WTC11 (cell line): ENCODE results near the gene HOXA7. TPM values are rescaled to one million over a fixed set of nuclear protein-coding genes. Genes with fewer than 3 reads are reported as not detected.

Source experiments
- ATAC-seq: fragments of 200-7000 bp; cut with Tn5 transposase; 2 replicates; pipeline ENCODE4 v1.10.0; 2021; ENCODE audit warnings: mild to moderate bottlenecking, moderate library complexity
- CTCF ChIA-PET: fragments of 300-600 bp; sonication (Branson Sonifier 250); formaldehyde crosslinking; loops from one replicate; lab custom pipeline; 2021; ENCODE audit warnings: antibody characterized with exemption; lab: Charles Lee
- POLR2A ChIA-PET: fragments of 350-600 bp; sonication (Branson Sonifier 250); formaldehyde crosslinking; loops from one replicate; lab custom pipeline; 2021; ENCODE audit warnings: antibody characterized with exemption; lab: Charles Lee
- DNase-seq: peaks from one replicate; pipeline ENCODE4 v3.0.0; 2021; ENCODE audit warnings: low spot score
- H3K27ac Mint-ChIP-seq: 2 replicates; pipeline ENCODE4 v1.8.0; 2021; ENCODE audit warnings: mixed read lengths
- H3K27me3 Mint-ChIP-seq: 2 replicates; pipeline ENCODE4 v1.8.0; 2021; ENCODE audit warnings: low read depth, mild to moderate bottlenecking, moderate library complexity, mixed read lengths
- H3K36me3 Mint-ChIP-seq: 2 replicates; pipeline ENCODE4 v1.8.0; 2021; ENCODE audit warnings: mixed read lengths
- H3K4me1 Mint-ChIP-seq: 2 replicates; pipeline ENCODE4 v1.8.0; 2022; ENCODE audit warnings: mixed read lengths
- H3K4me3 Mint-ChIP-seq: 2 replicates; pipeline ENCODE4 v1.8.0; 2021; ENCODE audit warnings: mild to moderate bottlenecking, moderate library complexity, mixed read lengths
- H3K9me3 Mint-ChIP-seq: 2 replicates; pipeline ENCODE4 v1.8.0; 2021; ENCODE audit warnings: mixed read lengths
- ATF1 ChIP-seq: sonication (generic); formaldehyde crosslinking; IDR thresholded peaks from 2 replicates; pipeline ENCODE4 v1.8.1; 2023; ENCODE audit warnings: mild to moderate bottlenecking, moderate library complexity, missing genetic modification reagents
- CBFB ChIP-seq: sonication (generic); formaldehyde crosslinking; IDR thresholded peaks from 2 replicates; pipeline ENCODE4 v1.8.1; 2022; ENCODE audit warnings: mild to moderate bottlenecking, low read depth, missing genetic modification reagents
- CREM ChIP-seq: sonication (generic); formaldehyde crosslinking; IDR thresholded peaks from 2 replicates; pipeline ENCODE4 v1.8.1; 2022; ENCODE audit warnings: mild to moderate bottlenecking, missing genetic modification reagents, moderate library complexity
- GRHL2 ChIP-seq: fragments of 250-450 bp; sonication (Bioruptor Pico); IDR thresholded peaks from 2 replicates; pipeline ENCODE4 v1.8.0; 2022; ENCODE audit warnings: mild to moderate bottlenecking, moderate library complexity; ENCODE audit not compliant: insufficient replicate concordance, severe bottlenecking
- IRF2 ChIP-seq: sonication (generic); formaldehyde crosslinking; IDR thresholded peaks from 2 replicates; pipeline ENCODE4 v1.8.0; 2022; ENCODE audit warnings: low read depth, missing genetic modification reagents, borderline replicate concordance
- NFYB ChIP-seq: sonication (generic); formaldehyde crosslinking; conservative IDR thresholded peaks from 2 replicates; pipeline ENCODE4 v1.8.0; 2022; ENCODE audit warnings: low read depth, missing genetic modification reagents
- NR2C2 ChIP-seq: sonication (generic); formaldehyde crosslinking; IDR thresholded peaks from 2 replicates; pipeline ENCODE4 v1.8.0; 2022; ENCODE audit warnings: mild to moderate bottlenecking, missing genetic modification reagents
- SOX15 ChIP-seq: fragments of 250-450 bp; sonication (Bioruptor Pico); IDR thresholded peaks from 2 replicates; pipeline ENCODE4 v1.9.0; 2021; ENCODE audit warnings: mild to moderate bottlenecking
- ZNF138 ChIP-seq: sonication (generic); formaldehyde crosslinking; conservative IDR thresholded peaks from 2 replicates; pipeline ENCODE4 v1.8.1; 2022; ENCODE audit warnings: mild to moderate bottlenecking, moderate library complexity, missing genetic modification reagents
- ZNF317 ChIP-seq: sonication (generic); formaldehyde crosslinking; IDR thresholded peaks from 2 replicates; pipeline ENCODE4 v1.8.1; 2023; ENCODE audit warnings: low read depth, mild to moderate bottlenecking, moderate library complexity, missing genetic modification reagents, borderline replicate concordance
- ZNF423 ChIP-seq: fragments of 250-450 bp; sonication (Bioruptor Pico); IDR thresholded peaks from 2 replicates; pipeline ENCODE4 v2.1.2; 2022; ENCODE audit warnings: mild to moderate bottlenecking, moderate library complexity
- total RNA-seq: library from RNA; stranded (reverse); gene quantifications from 3 replicates; pipeline ENCODE4 v1.2.3, GENCODE V29; 2021
- TF ChIP-seq, protein P1 (sequence below): sonication (generic); formaldehyde crosslinking; IDR thresholded peaks from 2 replicates; pipeline ENCODE4 v1.8.0; 2022; ENCODE audit warnings: missing genetic modification reagents
- TF ChIP-seq, protein P2 (sequence below): sonication (generic); formaldehyde crosslinking; IDR thresholded peaks from 2 replicates; pipeline ENCODE4 v1.8.0; 2023; ENCODE audit warnings: missing genetic modification reagents
- TF ChIP-seq, protein P3 (sequence below): fragments of 250-450 bp; sonication (Bioruptor Pico); IDR thresholded peaks from 2 replicates; pipeline ENCODE4 v2.1.2; 2022; ENCODE audit warnings: mild to moderate bottlenecking, moderate library complexity
- TF ChIP-seq, protein P4 (sequence below): sonication (generic); formaldehyde crosslinking; IDR thresholded peaks from 2 replicates; pipeline ENCODE4 v1.8.1; 2023; ENCODE audit warnings: mild to moderate bottlenecking, missing genetic modification reagents, borderline replicate concordance
- TF ChIP-seq, protein P5 (sequence below): sonication (generic); formaldehyde crosslinking; IDR thresholded peaks from 2 replicates; pipeline ENCODE4 v1.8.0; 2023; ENCODE audit warnings: mild to moderate bottlenecking, missing genetic modification reagents

Gene HOXA7
- total RNA-seq, 1 experiment from 2014 or later, result not detected

GRCh38 chr7:27168265-27168947 is 11.9 kb upstream of the HOXA7 start (continued):
- TF ChIP-seq, protein P1, sequence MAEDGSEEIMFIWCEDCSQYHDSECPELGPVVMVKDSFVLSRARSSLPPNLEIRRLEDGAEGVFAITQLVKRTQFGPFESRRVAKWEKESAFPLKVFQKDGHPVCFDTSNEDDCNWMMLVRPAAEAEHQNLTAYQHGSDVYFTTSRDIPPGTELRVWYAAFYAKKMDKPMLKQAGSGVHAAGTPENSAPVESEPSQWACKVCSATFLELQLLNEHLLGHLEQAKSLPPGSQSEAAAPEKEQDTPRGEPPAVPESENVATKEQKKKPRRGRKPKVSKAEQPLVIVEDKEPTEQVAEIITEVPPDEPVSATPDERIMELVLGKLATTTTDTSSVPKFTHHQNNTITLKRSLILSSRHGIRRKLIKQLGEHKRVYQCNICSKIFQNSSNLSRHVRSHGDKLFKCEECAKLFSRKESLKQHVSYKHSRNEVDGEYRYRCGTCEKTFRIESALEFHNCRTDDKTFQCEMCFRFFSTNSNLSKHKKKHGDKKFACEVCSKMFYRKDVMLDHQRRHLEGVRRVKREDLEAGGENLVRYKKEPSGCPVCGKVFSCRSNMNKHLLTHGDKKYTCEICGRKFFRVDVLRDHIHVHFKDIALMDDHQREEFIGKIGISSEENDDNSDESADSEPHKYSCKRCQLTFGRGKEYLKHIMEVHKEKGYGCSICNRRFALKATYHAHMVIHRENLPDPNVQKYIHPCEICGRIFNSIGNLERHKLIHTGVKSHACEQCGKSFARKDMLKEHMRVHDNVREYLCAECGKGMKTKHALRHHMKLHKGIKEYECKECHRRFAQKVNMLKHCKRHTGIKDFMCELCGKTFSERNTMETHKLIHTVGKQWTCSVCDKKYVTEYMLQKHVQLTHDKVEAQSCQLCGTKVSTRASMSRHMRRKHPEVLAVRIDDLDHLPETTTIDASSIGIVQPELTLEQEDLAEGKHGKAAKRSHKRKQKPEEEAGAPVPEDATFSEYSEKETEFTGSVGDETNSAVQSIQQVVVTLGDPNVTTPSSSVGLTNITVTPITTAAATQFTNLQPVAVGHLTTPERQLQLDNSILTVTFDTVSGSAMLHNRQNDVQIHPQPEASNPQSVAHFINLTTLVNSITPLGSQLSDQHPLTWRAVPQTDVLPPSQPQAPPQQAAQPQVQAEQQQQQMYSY, result no peak
- TF ChIP-seq SOX15 (CRISPR knock-in tag), result no peak
- no peak for TF ChIP-seq NR2C2
- no peak for TF ChIP-seq ATF1 (CRISPR knock-in tag)
- TF ChIP-seq ZNF138 (CRISPR knock-in tag), result no peak

DNA sequence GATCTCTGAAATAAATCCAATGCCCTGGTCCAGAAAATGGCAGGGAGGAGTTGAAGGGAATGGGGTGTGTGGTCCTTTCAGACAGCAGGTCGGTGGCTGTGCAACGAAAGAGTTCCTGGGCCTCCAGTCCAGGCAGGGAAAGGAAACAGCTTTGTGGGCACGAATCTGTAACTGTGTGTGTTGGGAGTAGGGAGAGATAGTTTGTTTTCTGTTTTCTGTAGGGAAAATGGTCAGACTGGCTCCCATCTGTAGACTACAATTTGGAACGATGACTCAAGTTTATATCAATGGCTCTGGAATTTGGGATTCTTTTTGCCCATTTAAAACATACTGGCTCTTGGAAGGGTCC is 11.4 kb upstream of the HOXA7 start:
- H3K27me3 Mint-ChIP-seq, result peaks cover 100% of the 10 kb centered on the region
- peaks cover 26% of the 10 kb centered on the region for H3K4me1 Mint-ChIP-seq
- no peak overlapping the region for H3K27ac Mint-ChIP-seq
- TF ChIP-seq CBFB (CRISPR knock-in tag) (no peak), IRF2 (CRISPR knock-in tag) (no peak), GRHL2 (CRISPR knock-in tag) (no peak), CREM (CRISPR knock-in tag) (no peak), ZNF317 (CRISPR knock-in tag) (no peak), NFYB (CRISPR knock-in tag) (no peak), ZNF423 (CRISPR knock-in tag) (no peak)
- TF ChIP-seq, protein P2, sequence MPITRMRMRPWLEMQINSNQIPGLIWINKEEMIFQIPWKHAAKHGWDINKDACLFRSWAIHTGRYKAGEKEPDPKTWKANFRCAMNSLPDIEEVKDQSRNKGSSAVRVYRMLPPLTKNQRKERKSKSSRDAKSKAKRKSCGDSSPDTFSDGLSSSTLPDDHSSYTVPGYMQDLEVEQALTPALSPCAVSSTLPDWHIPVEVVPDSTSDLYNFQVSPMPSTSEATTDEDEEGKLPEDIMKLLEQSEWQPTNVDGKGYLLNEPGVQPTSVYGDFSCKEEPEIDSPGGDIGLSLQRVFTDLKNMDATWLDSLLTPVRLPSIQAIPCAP, result no peak
- TF ChIP-seq, protein P3, sequence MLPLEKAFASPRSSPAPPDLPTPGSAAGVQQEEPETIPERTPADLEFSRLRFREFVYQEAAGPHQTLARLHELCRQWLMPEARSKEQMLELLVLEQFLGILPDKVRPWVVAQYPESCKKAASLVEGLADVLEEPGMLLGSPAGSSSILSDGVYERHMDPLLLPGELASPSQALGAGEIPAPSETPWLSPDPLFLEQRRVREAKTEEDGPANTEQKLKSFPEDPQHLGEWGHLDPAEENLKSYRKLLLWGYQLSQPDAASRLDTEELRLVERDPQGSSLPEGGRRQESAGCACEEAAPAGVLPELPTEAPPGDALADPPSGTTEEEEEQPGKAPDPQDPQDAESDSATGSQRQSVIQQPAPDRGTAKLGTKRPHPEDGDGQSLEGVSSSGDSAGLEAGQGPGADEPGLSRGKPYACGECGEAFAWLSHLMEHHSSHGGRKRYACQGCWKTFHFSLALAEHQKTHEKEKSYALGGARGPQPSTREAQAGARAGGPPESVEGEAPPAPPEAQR, result no peak
- TF ChIP-seq, protein P4, sequence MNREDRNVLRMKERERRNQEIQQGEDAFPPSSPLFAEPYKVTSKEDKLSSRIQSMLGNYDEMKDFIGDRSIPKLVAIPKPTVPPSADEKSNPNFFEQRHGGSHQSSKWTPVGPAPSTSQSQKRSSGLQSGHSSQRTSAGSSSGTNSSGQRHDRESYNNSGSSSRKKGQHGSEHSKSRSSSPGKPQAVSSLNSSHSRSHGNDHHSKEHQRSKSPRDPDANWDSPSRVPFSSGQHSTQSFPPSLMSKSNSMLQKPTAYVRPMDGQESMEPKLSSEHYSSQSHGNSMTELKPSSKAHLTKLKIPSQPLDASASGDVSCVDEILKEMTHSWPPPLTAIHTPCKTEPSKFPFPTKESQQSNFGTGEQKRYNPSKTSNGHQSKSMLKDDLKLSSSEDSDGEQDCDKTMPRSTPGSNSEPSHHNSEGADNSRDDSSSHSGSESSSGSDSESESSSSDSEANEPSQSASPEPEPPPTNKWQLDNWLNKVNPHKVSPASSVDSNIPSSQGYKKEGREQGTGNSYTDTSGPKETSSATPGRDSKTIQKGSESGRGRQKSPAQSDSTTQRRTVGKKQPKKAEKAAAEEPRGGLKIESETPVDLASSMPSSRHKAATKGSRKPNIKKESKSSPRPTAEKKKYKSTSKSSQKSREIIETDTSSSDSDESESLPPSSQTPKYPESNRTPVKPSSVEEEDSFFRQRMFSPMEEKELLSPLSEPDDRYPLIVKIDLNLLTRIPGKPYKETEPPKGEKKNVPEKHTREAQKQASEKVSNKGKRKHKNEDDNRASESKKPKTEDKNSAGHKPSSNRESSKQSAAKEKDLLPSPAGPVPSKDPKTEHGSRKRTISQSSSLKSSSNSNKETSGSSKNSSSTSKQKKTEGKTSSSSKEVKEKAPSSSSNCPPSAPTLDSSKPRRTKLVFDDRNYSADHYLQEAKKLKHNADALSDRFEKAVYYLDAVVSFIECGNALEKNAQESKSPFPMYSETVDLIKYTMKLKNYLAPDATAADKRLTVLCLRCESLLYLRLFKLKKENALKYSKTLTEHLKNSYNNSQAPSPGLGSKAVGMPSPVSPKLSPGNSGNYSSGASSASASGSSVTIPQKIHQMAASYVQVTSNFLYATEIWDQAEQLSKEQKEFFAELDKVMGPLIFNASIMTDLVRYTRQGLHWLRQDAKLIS, result no peak
- TF ChIP-seq, protein P5, sequence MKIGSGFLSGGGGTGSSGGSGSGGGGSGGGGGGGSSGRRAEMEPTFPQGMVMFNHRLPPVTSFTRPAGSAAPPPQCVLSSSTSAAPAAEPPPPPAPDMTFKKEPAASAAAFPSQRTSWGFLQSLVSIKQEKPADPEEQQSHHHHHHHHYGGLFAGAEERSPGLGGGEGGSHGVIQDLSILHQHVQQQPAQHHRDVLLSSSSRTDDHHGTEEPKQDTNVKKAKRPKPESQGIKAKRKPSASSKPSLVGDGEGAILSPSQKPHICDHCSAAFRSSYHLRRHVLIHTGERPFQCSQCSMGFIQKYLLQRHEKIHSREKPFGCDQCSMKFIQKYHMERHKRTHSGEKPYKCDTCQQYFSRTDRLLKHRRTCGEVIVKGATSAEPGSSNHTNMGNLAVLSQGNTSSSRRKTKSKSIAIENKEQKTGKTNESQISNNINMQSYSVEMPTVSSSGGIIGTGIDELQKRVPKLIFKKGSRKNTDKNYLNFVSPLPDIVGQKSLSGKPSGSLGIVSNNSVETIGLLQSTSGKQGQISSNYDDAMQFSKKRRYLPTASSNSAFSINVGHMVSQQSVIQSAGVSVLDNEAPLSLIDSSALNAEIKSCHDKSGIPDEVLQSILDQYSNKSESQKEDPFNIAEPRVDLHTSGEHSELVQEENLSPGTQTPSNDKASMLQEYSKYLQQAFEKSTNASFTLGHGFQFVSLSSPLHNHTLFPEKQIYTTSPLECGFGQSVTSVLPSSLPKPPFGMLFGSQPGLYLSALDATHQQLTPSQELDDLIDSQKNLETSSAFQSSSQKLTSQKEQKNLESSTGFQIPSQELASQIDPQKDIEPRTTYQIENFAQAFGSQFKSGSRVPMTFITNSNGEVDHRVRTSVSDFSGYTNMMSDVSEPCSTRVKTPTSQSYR (CRISPR knock-in tag), result no peak
- ATAC-seq (no peak), DNase-seq (no peak)
- CTCF ChIA-PET, result interaction anchor here (3.7 kb wide), 1 partner anchor 12 kb away, joined by 22 read pairs; no protein-coding TSS in a partner anchor
- POLR2A ChIA-PET, result no interaction called here
- H3K4me3 Mint-ChIP-seq, result no peak overlapping the region
- H3K36me3 Mint-ChIP-seq, result 0 out of 2 replicates have a peak, but pooled peaks cover 2% of the 10 kb centered on the region
- no peaks in the 10 kb centered on the region for H3K9me3 Mint-ChIP-seq
